ENCODE measurements around the gene CDC27. TPM values are rescaled to one million over a fixed set of nuclear protein-coding genes. Genes with fewer than 3 reads are reported as not detected.
"Not testable (repeated sequence)": the region's sequence is repeated elsewhere in the genome, so short reads cannot be mapped to it uniquely, and the experiment has no call there.

CDC27 gene
- total RNA-seq, 1 experiment from 2014 or later: 103 TPM

DNA sequence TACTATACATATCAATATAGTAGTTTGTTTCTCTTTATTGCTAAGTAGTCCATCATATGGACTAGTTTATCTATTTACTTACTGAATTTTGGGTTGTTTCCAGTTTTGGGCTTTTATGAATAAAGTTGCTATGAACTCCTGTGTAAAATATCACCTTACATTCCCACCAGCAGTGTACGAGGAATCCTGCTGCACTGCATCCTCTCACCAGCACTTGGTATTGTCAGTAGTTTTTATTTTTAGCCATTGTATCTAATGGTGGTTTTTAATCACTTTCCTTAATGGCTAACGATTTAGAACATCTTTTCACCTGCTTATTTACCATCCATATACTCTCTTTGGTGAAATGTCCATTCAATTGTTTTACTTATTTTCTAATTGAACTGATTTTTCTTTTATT, 24.0 kb downstream of the CDC27 start:
- no peak for DNase-seq (ENCODE audit: low spot score)
- in situ Hi-C loops (cut with HindIII; ENCODE audit: low sequenced_read_pairs): no loop called here

DNA sequence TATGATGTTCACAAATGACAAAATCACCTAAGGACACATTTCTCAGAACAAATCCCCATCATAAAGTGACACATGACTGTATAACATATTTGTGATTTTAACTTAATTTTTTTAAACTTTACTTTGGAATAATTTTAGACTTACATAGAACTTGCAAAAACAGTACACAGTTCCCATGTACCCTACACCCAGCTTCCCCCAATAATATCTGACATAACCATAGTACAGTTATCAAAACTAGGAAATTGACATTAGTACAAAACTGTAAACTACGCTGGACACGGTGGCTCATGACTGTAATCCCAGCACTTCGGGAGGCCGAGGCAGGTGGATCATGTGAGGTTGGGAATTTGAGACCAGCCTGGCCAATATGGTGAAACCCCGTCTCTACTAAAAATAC, 24.8 kb downstream of the CDC27 start:
- no peak for DNase-seq (ENCODE audit: low spot score)
- in situ Hi-C loops (cut with HindIII; ENCODE audit: low sequenced_read_pairs): no loop called here

DNA sequence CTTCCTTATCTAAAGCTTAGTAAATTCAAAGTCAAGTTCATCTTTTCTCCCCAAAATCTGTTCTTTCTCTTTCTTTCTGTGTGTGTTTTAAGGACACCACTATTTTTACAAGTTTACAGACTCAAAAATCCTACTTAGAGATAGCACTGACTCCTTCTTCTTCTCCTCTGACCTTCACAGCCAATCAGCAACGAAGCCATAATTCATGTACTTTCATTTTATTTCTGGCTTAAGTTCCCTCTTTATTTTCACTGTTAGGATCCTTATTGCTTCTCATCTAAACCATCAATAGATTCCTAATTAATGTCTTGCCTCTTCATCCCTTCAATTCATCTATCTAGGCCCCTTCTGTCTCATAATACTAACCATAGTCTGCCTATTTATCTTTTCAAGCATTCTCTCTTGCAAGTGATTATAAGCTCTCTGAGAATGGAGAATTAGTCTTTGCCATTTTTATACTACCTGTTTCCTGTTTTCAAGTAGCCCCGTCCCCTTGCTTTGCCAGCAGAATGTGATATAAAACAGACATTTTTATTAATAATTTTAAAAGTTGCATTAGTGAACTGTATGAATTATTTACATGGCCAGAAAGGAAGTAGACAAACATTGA, 27.0 kb downstream of the CDC27 start:
- DNase-seq (ENCODE audit: low spot score): no peak
- in situ Hi-C loops (cut with HindIII; ENCODE audit: low sequenced_read_pairs): no loop called here

DNA sequence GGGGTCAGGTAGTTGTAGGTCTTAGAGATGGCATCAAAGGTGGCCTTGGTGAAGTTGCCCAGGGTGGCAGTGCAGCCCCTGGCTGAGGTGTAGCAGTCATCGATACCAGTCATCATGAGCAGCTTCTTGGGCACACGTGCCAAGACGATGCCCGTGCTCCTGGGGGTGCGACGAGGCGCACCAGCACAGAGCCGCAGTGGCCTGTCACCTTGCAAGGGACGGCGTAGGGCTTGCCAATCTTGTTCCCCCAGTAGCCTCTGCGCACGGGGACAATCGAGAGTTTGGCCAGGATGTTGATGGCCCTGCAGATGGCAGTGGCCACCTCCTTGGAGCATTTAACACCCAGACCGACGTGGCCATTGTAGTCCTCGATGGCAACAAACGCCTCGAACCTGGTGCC, 29.8 kb downstream of the CDC27 start:
- in situ Hi-C loops (cut with HindIII; ENCODE audit: low sequenced_read_pairs): no loop called here

DNA sequence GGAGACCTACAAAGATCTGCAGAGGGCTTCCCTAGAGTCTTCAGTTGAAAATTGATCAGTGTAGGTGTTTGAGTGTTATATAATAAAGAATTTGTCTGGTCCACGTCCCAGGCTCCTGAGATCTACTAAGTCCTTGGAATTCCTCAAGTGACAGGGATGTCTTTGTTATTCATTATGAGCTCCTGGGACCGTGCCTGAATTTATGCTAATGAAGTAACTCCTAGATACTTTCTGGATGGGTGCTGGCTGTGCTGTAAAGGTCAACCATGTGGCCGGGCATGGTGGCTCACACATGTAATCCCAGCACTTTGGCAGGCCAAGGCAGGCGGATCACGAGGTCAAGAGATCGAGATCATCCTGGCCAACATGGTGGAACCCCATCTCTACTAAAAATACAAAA, 43.7 kb downstream of the CDC27 start:
- in situ Hi-C loops (cut with HindIII; ENCODE audit: low sequenced_read_pairs): no loop called here

More for the DNA sequence above, 29.8 kb downstream of the CDC27 start:
- DNase-seq (ENCODE audit: low spot score): no peak

DNA sequence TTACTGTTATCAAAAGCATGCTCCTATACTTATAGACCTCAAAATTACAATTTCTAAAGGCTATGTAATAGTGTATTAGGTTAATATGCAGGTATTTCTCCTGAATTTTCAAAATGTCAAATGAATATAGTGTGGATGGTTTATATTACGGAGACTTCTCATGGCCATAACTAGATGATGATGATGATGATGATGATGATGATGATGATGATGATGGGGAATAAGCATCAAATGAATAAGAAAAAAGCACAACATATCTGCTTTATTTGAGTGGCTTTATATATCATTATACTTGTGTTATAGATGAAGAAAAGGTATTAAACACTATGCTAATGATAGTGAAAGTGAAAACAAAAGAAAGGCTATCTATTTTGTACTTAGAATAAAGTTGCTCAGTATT, 53.9 kb downstream of the CDC27 start:
- no peak for DNase-seq (ENCODE audit: low spot score)
- in situ Hi-C loops (cut with HindIII; ENCODE audit: low sequenced_read_pairs): no loop called here

More for the DNA sequence above, 43.7 kb downstream of the CDC27 start:
- DNase-seq (ENCODE audit: low spot score): no peak

DNA sequence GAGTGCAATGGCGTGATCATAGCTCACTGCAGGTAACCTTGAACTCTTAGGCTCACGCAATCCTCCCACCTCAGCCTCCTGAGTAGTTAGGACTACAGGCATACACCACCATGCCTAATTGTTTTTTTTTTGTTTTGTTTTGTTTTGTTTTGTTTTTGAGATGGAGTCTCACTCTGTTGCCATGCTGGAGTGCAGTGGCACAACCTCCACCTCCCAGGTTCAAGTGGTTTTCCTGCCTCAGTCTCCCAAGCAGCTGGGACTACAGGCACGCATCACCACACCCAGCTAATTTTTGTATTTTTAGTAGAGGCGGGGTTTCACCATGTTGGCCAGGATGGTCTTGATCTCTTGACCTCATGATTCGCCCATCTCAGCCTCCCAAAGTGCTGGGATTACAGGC, 54.7 kb downstream of the CDC27 start:
- in situ Hi-C loops (cut with HindIII; ENCODE audit: low sequenced_read_pairs); DNase-seq (ENCODE audit: low spot score): not testable (repeated sequence)

DNA sequence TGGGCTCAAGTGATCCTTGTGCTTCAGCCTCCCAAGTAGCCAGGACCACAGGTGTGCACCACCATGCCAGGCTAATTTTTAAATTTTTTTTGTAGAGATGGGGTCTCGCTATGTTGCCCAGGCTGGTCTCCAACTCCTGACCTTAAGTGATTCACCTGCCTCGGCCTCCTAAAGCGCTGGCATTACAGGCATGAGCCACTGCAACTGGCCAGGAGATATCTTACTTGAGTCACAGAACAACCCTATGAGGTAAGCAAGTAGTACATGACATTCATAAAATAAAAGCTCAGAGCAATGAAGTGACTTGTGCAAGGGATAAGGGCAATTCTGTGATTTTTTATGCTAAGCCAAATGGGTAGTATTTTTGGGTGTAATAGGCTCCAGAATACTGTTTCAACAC, 57.3 kb downstream of the CDC27 start:
- no peak for DNase-seq (ENCODE audit: low spot score)
- in situ Hi-C loops (cut with HindIII; ENCODE audit: low sequenced_read_pairs): no loop called here

DNA sequence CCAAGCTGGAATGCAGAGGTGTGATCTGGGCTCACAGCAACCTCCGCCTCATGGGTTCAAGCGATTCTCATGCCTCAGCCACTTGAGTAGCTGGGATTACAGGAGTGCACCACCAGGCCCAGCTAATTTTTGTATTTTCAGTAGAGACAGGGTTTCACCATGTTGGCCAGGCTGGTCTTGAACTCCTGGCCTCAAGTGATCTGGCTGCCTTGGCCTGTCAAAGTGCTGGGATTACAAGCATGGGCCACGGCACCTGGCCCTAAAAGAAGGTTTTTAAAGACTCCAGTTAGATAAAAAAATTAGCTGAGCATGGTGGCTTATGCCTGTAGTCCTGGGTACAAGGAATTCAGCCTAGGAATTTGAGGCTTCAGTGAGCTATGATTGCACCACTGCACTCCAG, 62.3 kb downstream of the CDC27 start:
- DNase-seq (ENCODE audit: low spot score); in situ Hi-C loops (cut with HindIII; ENCODE audit: low sequenced_read_pairs): not testable (repeated sequence)

DNA sequence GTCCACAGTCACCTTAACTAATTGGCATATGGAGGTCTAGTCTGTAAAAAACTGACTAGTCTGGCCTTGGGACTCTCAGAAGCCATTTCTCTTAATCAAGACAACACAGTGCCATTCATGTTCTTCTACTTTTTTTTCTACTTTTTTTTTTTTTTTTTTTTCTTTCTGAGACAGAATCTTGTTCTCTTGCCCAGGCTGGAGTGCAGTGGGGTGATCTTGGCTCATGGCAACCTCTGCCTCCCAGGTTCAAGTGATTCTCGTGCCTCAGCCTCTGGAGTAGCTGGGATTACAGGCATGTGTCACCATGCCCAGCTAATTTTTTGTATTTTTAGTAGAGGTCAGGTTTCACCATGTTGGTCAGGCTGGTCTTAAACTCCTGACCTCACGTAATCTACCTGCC, 65.8 kb downstream of the CDC27 start:
- DNase-seq (ENCODE audit: low spot score); in situ Hi-C loops (cut with HindIII; ENCODE audit: low sequenced_read_pairs): not testable (repeated sequence)

DNA sequence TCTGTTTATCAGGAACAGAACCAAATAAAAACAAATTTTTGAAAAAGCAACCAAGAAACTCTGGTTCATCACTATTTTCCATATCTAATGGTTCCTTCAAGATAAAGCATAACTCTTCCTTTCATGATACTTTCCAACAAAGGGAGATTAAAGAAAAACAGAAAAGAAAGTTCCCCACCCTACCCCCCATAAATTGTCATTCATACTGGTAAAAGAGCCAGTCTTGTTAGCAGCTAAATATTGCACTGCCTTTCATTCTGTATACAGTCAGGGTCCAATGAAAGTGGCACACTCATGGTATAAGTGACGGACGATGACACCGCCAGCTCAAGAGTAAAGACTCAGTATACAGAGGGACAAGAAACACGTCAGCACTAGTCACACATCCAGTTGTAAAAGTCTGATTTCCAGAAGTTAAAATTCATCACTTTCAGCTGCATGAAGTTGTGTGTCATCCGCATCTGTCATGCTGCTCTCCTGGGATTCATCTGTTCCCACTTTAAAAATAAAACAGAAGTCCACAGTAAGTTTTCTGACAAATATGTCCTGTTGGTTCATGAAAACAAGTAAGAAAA, 68.5 kb downstream of the CDC27 start:
- DNase-seq (ENCODE audit: low spot score): no peak
- in situ Hi-C loops (cut with HindIII; ENCODE audit: low sequenced_read_pairs): no loop called here

DNA sequence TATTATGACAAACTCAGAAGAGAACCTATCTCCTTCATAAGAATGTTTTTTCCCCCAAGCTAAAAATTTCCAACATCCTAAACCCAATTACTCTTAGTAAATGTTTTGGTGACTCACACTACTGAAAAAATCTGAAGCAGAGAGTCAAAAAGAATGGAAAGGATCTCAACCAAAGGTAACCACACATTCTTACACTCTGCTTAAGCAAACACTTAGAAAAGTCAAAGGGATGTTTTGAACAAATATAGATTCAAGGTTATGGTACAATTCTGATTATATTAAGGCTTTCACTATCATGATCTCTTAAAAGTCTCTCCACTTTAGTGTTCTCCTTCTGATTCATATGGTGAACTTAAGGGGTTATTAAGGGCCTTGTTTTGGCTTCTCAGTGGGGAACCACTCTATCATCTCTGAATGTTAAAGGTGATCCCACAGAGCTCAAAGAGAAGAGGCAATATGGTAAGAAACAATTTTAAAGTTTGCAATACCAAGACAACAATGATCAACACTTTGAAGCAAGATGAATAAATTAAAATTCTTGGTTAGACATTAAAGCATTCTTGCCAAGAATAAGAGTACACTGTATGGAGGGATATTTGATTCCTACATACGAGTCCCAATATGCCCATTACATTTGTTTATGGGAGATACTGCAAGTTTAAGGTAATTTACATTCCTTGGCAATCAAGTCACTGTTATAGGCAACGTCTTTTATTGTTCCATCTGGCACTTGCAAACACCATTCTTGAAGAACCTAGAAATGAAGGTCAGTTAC, 69.2 kb downstream of the CDC27 start:
- DNase-seq (ENCODE audit: low spot score): no peak
- in situ Hi-C loops (cut with HindIII; ENCODE audit: low sequenced_read_pairs): no loop called here

DNA sequence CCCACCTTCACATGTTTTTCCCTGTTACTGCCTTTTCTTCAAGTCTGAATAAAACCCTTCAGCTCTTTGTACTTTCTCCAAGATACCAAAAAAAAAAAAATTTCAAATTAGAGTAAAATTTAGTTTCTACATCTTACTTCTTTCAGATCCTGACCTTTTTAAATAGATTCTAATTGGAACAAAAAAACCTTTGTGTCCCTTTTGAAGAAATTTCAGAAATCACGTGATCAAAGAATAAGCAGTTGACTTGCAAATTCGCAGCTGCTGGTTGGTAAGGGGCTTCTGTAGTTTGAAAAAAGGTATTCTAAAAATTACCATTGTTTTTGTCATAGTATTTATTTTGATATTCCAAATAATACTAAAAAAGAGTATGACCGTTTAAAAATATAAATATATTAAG, 71.7 kb downstream of the CDC27 start:
- DNase-seq (ENCODE audit: low spot score): no peak
- in situ Hi-C loops (cut with HindIII; ENCODE audit: low sequenced_read_pairs): no loop called here

DNA sequence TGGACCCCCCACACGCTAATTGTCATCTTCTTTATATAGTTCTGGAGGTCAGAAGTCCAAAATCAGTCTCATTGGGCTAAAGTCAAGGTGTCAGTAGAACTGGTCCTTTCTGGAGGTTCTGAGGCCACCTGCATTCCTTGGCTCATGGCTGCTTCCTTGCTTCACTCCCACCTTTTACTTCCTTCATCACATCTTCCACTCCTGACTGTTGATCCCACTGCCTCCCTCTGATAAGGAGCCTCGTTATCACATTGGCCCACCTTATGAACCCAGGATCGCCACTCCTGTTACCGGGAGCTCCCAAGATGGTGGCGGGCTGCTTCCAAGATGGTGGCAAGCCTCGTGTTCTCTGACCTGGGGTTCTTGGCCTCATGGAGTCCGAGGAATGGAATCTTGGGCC, 83.0 kb downstream of the CDC27 start:
- in situ Hi-C loops (cut with HindIII; ENCODE audit: low sequenced_read_pairs): no loop called here

DNA sequence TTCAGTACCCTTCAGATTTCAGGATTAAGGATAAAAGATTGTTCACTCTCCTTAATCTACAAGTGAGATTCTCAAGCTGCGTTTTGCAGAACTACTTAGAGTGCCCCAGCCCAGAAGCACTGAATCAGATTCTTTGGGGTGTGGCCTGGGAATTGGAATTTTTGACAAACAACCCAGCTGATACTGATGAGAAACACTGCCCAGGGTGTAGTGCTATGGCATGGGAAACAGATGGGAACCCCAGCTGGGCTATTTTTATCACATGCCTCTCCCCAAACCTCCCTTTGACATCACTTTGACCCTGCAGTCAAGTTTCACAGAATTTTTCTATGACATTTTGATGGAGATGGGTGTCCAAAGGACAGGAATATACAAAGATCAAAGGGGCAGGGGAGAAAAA, 83.8 kb downstream of the CDC27 start:
- in situ Hi-C loops (cut with HindIII; ENCODE audit: low sequenced_read_pairs); DNase-seq (ENCODE audit: low spot score): not testable (repeated sequence)

More for the DNA sequence above, 83.0 kb downstream of the CDC27 start:
- DNase-seq (ENCODE audit: low spot score): no peak

DNA sequence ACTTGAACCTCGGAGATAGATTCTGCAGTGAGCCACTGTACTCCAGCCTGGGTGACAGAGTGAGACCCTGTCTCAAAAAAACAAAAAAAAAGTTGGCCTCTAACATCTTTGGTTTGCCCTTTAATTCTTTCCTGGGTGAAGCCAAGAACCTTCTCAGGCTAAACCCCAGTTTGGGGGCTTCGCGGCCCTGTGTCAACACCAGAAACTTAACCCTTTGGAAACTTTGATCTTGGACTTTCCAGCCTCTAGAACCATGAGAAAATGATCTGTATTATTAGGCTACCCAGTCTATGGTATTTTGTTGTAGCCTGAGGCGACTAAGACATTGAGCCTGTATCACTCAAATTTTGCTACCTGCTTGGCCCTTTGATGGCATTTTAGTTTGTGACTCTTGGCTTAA, 86.2 kb downstream of the CDC27 start:
- no peak for DNase-seq (ENCODE audit: low spot score)
- in situ Hi-C loops (cut with HindIII; ENCODE audit: low sequenced_read_pairs): no loop called here

DNA sequence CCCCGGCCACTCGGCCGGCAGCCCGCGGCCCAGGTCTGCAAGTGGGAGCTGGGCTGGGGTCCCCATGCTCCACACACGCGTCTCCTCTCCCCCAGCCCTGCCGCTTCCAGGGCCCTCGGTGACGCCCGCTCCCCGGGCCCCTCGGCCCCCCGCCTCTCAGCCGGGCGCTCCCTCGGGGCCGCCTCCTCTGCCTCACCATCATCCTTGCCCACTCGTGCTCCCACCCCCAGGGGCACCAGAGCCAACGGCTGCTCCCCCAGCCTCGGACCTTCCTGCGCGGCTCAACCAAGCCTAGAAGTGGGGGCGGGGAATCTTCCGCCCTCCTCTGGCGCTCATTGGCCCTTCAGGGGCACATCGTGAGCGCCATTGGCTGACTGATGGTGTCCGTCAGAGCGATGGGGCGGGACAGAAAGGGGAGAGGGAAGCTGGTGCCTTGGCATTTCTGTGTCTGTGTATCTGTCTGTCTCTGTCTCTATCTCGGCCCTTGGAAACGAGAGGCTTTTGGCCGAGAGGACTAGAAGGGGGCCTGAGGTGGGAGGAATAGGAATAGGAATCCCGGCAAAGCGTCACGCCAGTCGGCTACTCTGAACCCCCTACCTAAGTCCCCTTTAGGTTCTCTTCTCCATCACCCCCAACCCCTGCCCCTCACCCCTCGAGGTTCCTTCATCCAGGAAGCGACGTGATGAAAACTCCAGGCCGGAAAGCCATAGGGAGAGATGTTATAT, 88.9 kb downstream of the CDC27 start:
- DNase-seq (ENCODE audit: low spot score): peak; percentile 94
- in situ Hi-C loops (cut with HindIII; ENCODE audit: low sequenced_read_pairs): no loop called here

DNA sequence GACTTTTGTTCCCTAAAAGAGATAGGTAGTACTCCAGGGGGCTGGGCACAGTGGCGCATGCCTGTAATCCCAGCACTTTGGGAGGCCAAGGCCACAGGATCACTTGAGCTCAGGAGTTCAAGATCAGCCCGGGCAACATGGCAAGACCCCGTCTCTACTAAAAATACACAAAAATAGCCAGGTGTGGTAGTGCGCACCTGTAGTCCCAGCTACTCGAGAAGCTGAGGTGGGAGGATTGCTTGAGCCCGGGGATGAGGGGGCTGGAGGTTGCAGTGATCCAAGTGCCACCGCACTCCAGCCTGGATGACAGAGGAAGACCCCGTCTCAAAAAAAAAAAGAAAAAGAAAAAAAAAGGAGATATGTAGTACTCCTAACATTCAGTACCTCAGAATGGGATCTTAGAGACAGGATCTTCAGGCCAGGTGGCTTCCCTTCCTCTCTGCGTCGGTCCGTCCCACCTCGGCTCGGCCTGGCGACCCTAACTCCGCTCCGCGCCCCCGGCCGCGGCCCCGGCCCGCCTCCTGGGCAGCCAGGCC, 89.6 kb downstream of the CDC27 start:
- in situ Hi-C loops (cut with HindIII; ENCODE audit: low sequenced_read_pairs): no loop called here

DNA sequence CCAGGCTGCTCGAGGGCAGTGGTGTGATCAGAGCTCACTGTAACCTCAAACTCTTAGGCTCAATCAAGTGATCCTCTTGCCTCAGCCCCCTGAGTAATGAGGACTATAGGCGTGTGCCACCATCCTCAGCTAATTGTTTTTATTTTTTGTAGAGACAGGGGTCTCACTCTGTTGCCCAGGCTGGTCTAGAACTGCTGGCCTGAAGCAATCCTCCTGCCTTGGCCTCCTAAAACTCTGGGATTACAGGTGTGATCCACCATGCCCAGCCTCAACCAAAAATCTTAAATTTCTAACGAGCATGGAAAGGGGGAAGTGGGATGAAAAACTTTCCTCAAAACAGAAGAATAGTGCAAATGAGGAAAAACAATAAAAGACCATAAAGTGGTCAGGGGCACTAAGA, 92.8 kb downstream of the CDC27 start:
- in situ Hi-C loops (cut with HindIII; ENCODE audit: low sequenced_read_pairs): no loop called here
- no peak for DNase-seq (ENCODE audit: low spot score)

More for the DNA sequence above, 89.6 kb downstream of the CDC27 start:
- peak; percentile 17 for DNase-seq (ENCODE audit: low spot score)

DNA sequence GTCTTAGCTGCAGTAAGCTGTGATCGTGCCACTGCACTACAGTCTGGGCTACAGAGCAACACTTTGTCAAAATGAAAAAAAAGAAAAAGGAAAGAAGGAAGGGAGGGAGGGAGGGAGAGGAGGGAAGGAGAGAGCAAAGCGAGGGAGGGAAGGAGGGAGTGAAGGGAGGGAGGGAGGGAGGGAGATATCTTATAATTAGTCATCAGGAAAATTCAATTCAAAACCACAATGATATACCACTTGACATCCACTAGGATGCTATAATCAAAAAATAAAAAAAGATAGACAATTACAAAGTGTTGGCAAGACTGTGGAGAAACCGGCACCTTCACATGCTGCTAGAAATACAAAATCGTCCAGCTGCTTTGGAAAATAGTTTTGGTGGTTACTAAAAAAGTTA, 93.8 kb downstream of the CDC27 start:
- in situ Hi-C loops (cut with HindIII; ENCODE audit: low sequenced_read_pairs): no loop called here
- DNase-seq (ENCODE audit: low spot score): no peak
